SK-N-SH (cell line): ENCODE data around the gene RBMS1. TPM values are rescaled to one million over a fixed set of nuclear protein-coding genes. Genes with fewer than 3 reads are reported as not detected.

ENCODE experiments used
- CTCF ChIA-PET: fragments of 300-600, 350-600 bp; formaldehyde crosslinking; extraction: SDS; loops from one replicate; lab custom pipeline; 2021; lab: Yijun Ruan, JAX
- POLR2A ChIA-PET: fragments of 350-600 bp; sonication (Branson Sonifier 250); formaldehyde crosslinking; extraction: SDS; loops from one replicate; lab custom pipeline; 2020; ENCODE audit warnings: antibody characterized with exemption, inconsistent platforms; lab: Yijun Ruan, JAX
- DNase-seq: peaks from one replicate; pipeline ENCODE4 v3.0.0; 2012
- H2AFZ ChIP-seq: fragments of 200-600 bp; sonication (generic); 2 replicates; pipeline ENCODE4 v1.8.1; 2016; ENCODE audit warnings: antibody characterized with exemption, mild to moderate bottlenecking, low read depth
- H3F3A ChIP-seq: fragments of 200-600 bp; sonication (generic); replicated peaks from 2 replicates; pipeline ENCODE3; 2016; ENCODE audit warnings: antibody characterized with exemption, mild to moderate bottlenecking; ENCODE audit not compliant: insufficient read depth
- H3K27ac ChIP-seq, 2 experiments: fragments of 200-500 bp in 1 of 2; fragments of 200-600 bp in 1 of 2; sonication (Bioruptor generic) in 1 of 2; sonication (generic), shearing (Covaris generic) in 1 of 2; 2 replicates each; pipeline versions ENCODE4 v1.5.1 to v1.6.1; 2014 to 2016; ENCODE audit warnings: low read depth in 2 of 2, inconsistent platforms in 1 of 2, low read length in 1 of 2, mild to moderate bottlenecking in 1 of 2, mixed read lengths in 1 of 2
- H3K27me3 ChIP-seq: fragments of 200-600 bp; sonication (generic), shearing (Covaris generic); 2 replicates; pipeline ENCODE4 v1.6.1; 2016; ENCODE audit warnings: mixed run types; ENCODE audit not compliant: insufficient read depth
- H3K36me3 ChIP-seq, 2 experiments: fragments of 200-500 bp in 1 of 2; fragments of 200-600 bp in 1 of 2; sonication (Bioruptor generic) in 1 of 2; sonication (generic) in 1 of 2; replicated peaks in 1 of 2; 2 replicates each; pipeline versions ENCODE3 to v1.5.1; 2014 to 2016; ENCODE audit warnings: low read length in 1 of 2, mild to moderate bottlenecking in 1 of 2; ENCODE audit not compliant: insufficient read depth in 2 of 2, control insufficient read depth in 1 of 2
- H3K4me1 ChIP-seq, 2 experiments: fragments of 200-500 bp in 1 of 2; fragments of 200-600 bp in 1 of 2; sonication (Bioruptor generic) in 1 of 2; sonication (generic), shearing (Covaris generic) in 1 of 2; 2 replicates each; pipeline versions ENCODE4 v1.5.1 to v1.6.1; 2014 to 2016; ENCODE audit warnings: low read depth in 1 of 2, low read length in 1 of 2, mixed run types in 1 of 2; ENCODE audit not compliant: insufficient read depth in 2 of 2, control insufficient read depth in 1 of 2
- H3K4me2 ChIP-seq: fragments of 200-600 bp; sonication (generic), shearing (Covaris generic); 2 replicates; pipeline ENCODE4 v1.6.1; 2017; ENCODE audit warnings: mixed run types
- H3K4me3 ChIP-seq, 2 experiments: fragments of 200-500 bp in 1 of 2; fragments of 200-600 bp in 1 of 2; sonication (Bioruptor generic) in 1 of 2; sonication (generic), shearing (Covaris generic) in 1 of 2; 2 replicates each; pipeline versions ENCODE4 v1.5.1 to v1.8.1; 2014 to 2016; ENCODE audit warnings: low read depth in 2 of 2, inconsistent platforms in 1 of 2, low read length in 1 of 2, mild to moderate bottlenecking in 1 of 2, mixed read lengths in 1 of 2, moderate library complexity in 1 of 2
- H3K79me2 ChIP-seq: fragments of 200-600 bp; sonication (generic); 2 replicates; pipeline ENCODE4 v1.8.1; 2017; ENCODE audit warnings: mild to moderate bottlenecking; ENCODE audit not compliant: insufficient read depth
- H3K9ac ChIP-seq: fragments of 200-600 bp; sonication (generic); 2 replicates; pipeline ENCODE4 v1.6.1; 2017; ENCODE audit warnings: mixed run types
- H3K9me2 ChIP-seq: fragments of 200-600 bp; sonication (generic); 2 replicates; pipeline ENCODE4 v1.6.1; 2017; ENCODE audit warnings: mixed run types
- H3K9me3 ChIP-seq: fragments of 200-600 bp; sonication (generic); 2 replicates; pipeline ENCODE4 v1.6.1; 2017; ENCODE audit warnings: mixed run types, mild to moderate bottlenecking, moderate library complexity
- H4K20me1 ChIP-seq: fragments of 200-600 bp; sonication (generic); 2 replicates; pipeline ENCODE4 v1.6.1; 2017; ENCODE audit warnings: mild to moderate bottlenecking, mixed run types; ENCODE audit not compliant: insufficient read depth
- ELF1 ChIP-seq: IDR thresholded peaks from 2 replicates; pipeline ENCODE4 v1.4.0; 2012
- EP300 ChIP-seq, 2 experiments: IDR thresholded peaks; 2 replicates each; pipeline versions ENCODE4 v1.4.0 to v1.6.1; 2012; ENCODE audit warnings: borderline replicate concordance in 1 of 2, low read depth in 1 of 2, low read length in 1 of 2
- EZH2phosphoT487 ChIP-seq: fragments of 200-600 bp; sonication (generic); IDR thresholded peaks from 2 replicates; pipeline ENCODE4 v1.6.1; 2017; ENCODE audit warnings: low read depth, mixed run types, mild to moderate bottlenecking, antibody characterized with exemption, moderate library complexity, borderline replicate concordance
- FOSL2 ChIP-seq: IDR thresholded peaks from 2 replicates; pipeline ENCODE4 v1.4.0; 2012; ENCODE audit warnings: low read depth, mild to moderate bottlenecking, moderate library complexity, borderline replicate concordance
- FOXM1 ChIP-seq: IDR thresholded peaks from 2 replicates; pipeline ENCODE4 v1.4.0; 2012; ENCODE audit warnings: low read depth, mild to moderate bottlenecking
- GABPA ChIP-seq: IDR thresholded peaks from 2 replicates; pipeline ENCODE4 v1.4.0; 2012; ENCODE audit warnings: low read depth, mild to moderate bottlenecking
- JUND ChIP-seq: IDR thresholded peaks from 2 replicates; pipeline ENCODE4 v1.4.0; 2012
- MEF2A ChIP-seq: IDR thresholded peaks from 2 replicates; pipeline ENCODE4 v1.4.0; 2012; ENCODE audit warnings: low read depth, borderline replicate concordance
- NFIC ChIP-seq: IDR thresholded peaks from 2 replicates; pipeline ENCODE4 v1.4.0; 2012; ENCODE audit warnings: borderline replicate concordance
- NRF1 ChIP-seq: IDR thresholded peaks from 2 replicates; pipeline ENCODE4 v1.6.1; 2012; ENCODE audit warnings: low read depth, mild to moderate bottlenecking, low read length
- RAD21 ChIP-seq: IDR thresholded peaks from 2 replicates; pipeline ENCODE4 v1.6.1; 2012; ENCODE audit warnings: mild to moderate bottlenecking, low read length
- RCOR1 ChIP-seq: fragments of 150-350 bp; IDR thresholded peaks from 2 replicates; pipeline ENCODE4 v1.6.1; 2017; ENCODE audit warnings: antibody characterized with exemption, low read length
- RFX5 ChIP-seq: IDR thresholded peaks from 2 replicates; pipeline ENCODE4 v1.6.1; 2012; ENCODE audit warnings: mild to moderate bottlenecking, improper control_type of control experiment, low read length
- SIN3A ChIP-seq: IDR thresholded peaks from 2 replicates; pipeline ENCODE4 v1.6.1; 2012; ENCODE audit warnings: low read depth, mild to moderate bottlenecking, low read length, moderate library complexity, borderline replicate concordance
- SMC3 ChIP-seq: IDR thresholded peaks from 2 replicates; pipeline ENCODE4 v1.6.1; 2012; ENCODE audit warnings: low read depth, low read length, improper control_type of control experiment
- TCF12 ChIP-seq: IDR thresholded peaks from 2 replicates; pipeline ENCODE4 v1.4.0; 2012
- YY1 ChIP-seq: IDR thresholded peaks from 2 replicates; pipeline ENCODE4 v1.4.0; 2012; ENCODE audit warnings: low read depth, mild to moderate bottlenecking
- WGBS: methylation state at CpG from one replicate; pipeline ENCODE4 v1.1.6; 2017; ENCODE audit warnings: low lambda C conversion rate; 5-methylcytosine and 5-hydroxymethylcytosine counted together
- polyA plus RNA-seq, 3 experiments: library from polyadenylated mRNA; depleted of rRNA; stranded (reverse); fragments of >200 nt; gene quantifications; 2 replicates each; pipeline ENCODE4 v1.2.3, GENCODE V29; 2012
- TF ChIP-seq, protein P1 (sequence below): IDR thresholded peaks from 2 replicates; pipeline ENCODE4 v1.4.0; 2012; ENCODE audit warnings: low read depth, borderline replicate concordance
- TF ChIP-seq, protein P2 (sequence below): fragments of 200-600 bp; sonication (generic); IDR thresholded peaks from 2 replicates; pipeline ENCODE4 v1.6.1; 2017; ENCODE audit warnings: antibody characterized with exemption, mild to moderate bottlenecking, moderate library complexity
- TF ChIP-seq, protein P3 (sequence below): IDR thresholded peaks from 2 replicates; pipeline ENCODE4 v1.6.1; 2012; ENCODE audit warnings: mild to moderate bottlenecking, low read depth, low read length, moderate library complexity
- TF ChIP-seq, protein P4 (sequence below): fragments of 150-350 bp; IDR thresholded peaks from 2 replicates; pipeline ENCODE4 v1.6.1; 2016; ENCODE audit warnings: mild to moderate bottlenecking, low read depth, low read length
- TF ChIP-seq, protein P5 (sequence below): IDR thresholded peaks from 2 replicates; pipeline ENCODE4; 2012
- TF ChIP-seq, protein P6 (sequence below): IDR thresholded peaks from 2 replicates; pipeline ENCODE4 v1.4.0; 2012; ENCODE audit warnings: low read depth, borderline replicate concordance

Gene RBMS1
- polyA plus RNA-seq, 1 of the 3 experiments (the other 2 are of a cell fraction), result 56.5 TPM

DNA sequence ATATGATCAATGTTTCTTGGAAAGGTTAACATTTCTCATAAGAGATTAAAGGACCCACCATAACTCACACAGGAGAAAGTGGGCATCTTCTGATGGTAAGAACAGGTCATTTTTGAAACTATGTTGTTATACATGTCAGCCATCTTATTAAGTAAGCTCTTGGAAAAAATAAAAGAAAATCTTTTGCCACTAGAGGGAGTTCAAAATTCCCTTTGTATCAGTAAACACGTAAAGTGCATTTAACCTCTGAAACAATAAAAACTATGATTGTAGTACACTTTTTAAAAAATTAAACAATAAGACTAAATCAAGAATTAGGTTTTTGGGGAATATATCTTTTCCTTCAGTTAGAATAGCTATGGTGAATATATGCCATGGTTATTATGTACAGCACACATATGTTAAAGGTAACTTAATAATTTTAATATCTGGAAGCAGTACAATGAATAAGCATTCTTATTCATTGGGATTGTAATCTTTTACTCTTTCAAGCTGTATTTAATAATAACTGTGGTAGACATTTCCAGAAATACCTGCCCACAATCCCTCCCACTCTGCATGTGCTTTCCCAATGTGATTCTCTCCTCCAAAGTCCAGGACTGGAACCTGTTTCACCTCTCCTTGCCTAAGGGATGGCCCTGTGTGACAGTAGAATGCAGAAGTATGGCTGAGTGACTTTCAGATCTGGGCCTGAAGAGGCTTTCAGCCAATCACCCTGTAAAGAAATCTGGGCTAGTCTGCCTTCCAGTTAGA is 64.2 kb downstream of the RBMS1 start:
- no peaks in the 10 kb centered on the region for H3K27me3 ChIP-seq
- H3K9me3 ChIP-seq, result no peaks in the 10 kb centered on the region
- CTCF ChIA-PET, result interaction anchor here (0.6 to 4.9 kb wide), 46 partner anchors 8 to 565 kb away, joined by 3 to 40 read pairs (median 3); partner anchors contain the start of gene RBMS1
- peaks cover 28% of the 10 kb centered on the region for H3F3A ChIP-seq
- H3K4me3 ChIP-seq, result no peak overlapping the region; a peak in 1 of 4 replicates
- no peak overlapping the region for H2AFZ ChIP-seq
- peaks cover 17 to 40% of the 10 kb centered on the region in 2 experiments; a peak in 3 of 4 replicates for H3K4me1 ChIP-seq
- POLR2A ChIA-PET, result interaction anchor here (0.6 kb wide), 1 partner anchor 82 kb away, joined by 4 read pairs; no protein-coding TSS in a partner anchor
- peaks cover 61% of the 10 kb centered on the region for H3K79me2 ChIP-seq
- no peak overlapping the region for H3K9ac ChIP-seq
- H3K27ac ChIP-seq, result peak overlapping the region; percentile 39 to 64
- 47% methylated on average over 1 of the region's 1 CpG for WGBS
- no peak overlapping the region for H3K4me2 ChIP-seq
- H3K36me3 ChIP-seq, result peaks cover 13 to 24% of the 10 kb centered on the region in 2 experiments
- DNase-seq, result no peak
- H3K9me2 ChIP-seq, result no peaks in the 10 kb centered on the region
- no peaks in the 10 kb centered on the region for H4K20me1 ChIP-seq
- TF ChIP-seq JUND, result no peak
- TF ChIP-seq RFX5, result no peak
- TF ChIP-seq, protein P1, sequence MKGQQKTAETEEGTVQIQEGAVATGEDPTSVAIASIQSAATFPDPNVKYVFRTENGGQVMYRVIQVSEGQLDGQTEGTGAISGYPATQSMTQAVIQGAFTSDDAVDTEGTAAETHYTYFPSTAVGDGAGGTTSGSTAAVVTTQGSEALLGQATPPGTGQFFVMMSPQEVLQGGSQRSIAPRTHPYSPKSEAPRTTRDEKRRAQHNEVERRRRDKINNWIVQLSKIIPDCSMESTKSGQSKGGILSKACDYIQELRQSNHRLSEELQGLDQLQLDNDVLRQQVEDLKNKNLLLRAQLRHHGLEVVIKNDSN, result no peak
- no peak for TF ChIP-seq RCOR1
- TF ChIP-seq MEF2A, result no peak
- no peak for TF ChIP-seq ELF1
- TF ChIP-seq FOXM1, result no peak
- TF ChIP-seq NRF1, result no peak
- TF ChIP-seq TCF12, result no peak
- peak; percentile 64 for TF ChIP-seq RAD21
- TF ChIP-seq EZH2phosphoT487, result no peak
- TF ChIP-seq NFIC, result no peak
- no peak for TF ChIP-seq EP300 (IDR thresholded peaks at IDR 0.05; ENCODE audit: borderline replicate concordance in 1 of 2, low read depth in 1 of 2, low read length in 1 of 2)
- TF ChIP-seq SIN3A, result no peak
- TF ChIP-seq, protein P2, sequence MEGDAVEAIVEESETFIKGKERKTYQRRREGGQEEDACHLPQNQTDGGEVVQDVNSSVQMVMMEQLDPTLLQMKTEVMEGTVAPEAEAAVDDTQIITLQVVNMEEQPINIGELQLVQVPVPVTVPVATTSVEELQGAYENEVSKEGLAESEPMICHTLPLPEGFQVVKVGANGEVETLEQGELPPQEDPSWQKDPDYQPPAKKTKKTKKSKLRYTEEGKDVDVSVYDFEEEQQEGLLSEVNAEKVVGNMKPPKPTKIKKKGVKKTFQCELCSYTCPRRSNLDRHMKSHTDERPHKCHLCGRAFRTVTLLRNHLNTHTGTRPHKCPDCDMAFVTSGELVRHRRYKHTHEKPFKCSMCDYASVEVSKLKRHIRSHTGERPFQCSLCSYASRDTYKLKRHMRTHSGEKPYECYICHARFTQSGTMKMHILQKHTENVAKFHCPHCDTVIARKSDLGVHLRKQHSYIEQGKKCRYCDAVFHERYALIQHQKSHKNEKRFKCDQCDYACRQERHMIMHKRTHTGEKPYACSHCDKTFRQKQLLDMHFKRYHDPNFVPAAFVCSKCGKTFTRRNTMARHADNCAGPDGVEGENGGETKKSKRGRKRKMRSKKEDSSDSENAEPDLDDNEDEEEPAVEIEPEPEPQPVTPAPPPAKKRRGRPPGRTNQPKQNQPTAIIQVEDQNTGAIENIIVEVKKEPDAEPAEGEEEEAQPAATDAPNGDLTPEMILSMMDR, result peak; percentile 77
- TF ChIP-seq, protein P3, sequence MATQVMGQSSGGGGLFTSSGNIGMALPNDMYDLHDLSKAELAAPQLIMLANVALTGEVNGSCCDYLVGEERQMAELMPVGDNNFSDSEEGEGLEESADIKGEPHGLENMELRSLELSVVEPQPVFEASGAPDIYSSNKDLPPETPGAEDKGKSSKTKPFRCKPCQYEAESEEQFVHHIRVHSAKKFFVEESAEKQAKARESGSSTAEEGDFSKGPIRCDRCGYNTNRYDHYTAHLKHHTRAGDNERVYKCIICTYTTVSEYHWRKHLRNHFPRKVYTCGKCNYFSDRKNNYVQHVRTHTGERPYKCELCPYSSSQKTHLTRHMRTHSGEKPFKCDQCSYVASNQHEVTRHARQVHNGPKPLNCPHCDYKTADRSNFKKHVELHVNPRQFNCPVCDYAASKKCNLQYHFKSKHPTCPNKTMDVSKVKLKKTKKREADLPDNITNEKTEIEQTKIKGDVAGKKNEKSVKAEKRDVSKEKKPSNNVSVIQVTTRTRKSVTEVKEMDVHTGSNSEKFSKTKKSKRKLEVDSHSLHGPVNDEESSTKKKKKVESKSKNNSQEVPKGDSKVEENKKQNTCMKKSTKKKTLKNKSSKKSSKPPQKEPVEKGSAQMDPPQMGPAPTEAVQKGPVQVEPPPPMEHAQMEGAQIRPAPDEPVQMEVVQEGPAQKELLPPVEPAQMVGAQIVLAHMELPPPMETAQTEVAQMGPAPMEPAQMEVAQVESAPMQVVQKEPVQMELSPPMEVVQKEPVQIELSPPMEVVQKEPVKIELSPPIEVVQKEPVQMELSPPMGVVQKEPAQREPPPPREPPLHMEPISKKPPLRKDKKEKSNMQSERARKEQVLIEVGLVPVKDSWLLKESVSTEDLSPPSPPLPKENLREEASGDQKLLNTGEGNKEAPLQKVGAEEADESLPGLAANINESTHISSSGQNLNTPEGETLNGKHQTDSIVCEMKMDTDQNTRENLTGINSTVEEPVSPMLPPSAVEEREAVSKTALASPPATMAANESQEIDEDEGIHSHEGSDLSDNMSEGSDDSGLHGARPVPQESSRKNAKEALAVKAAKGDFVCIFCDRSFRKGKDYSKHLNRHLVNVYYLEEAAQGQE, result no peak
- peak; percentile 35; the same call in 1 of the 2 replicates for TF ChIP-seq SMC3
- TF ChIP-seq FOSL2, result no peak
- TF ChIP-seq GABPA, result no peak
- TF ChIP-seq YY1, result peak; percentile 63; the same call in 1 of the 2 replicates
- TF ChIP-seq, protein P4, sequence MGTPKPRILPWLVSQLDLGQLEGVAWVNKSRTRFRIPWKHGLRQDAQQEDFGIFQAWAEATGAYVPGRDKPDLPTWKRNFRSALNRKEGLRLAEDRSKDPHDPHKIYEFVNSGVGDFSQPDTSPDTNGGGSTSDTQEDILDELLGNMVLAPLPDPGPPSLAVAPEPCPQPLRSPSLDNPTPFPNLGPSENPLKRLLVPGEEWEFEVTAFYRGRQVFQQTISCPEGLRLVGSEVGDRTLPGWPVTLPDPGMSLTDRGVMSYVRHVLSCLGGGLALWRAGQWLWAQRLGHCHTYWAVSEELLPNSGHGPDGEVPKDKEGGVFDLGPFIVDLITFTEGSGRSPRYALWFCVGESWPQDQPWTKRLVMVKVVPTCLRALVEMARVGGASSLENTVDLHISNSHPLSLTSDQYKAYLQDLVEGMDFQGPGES, result no peak
- TF ChIP-seq, protein P5, sequence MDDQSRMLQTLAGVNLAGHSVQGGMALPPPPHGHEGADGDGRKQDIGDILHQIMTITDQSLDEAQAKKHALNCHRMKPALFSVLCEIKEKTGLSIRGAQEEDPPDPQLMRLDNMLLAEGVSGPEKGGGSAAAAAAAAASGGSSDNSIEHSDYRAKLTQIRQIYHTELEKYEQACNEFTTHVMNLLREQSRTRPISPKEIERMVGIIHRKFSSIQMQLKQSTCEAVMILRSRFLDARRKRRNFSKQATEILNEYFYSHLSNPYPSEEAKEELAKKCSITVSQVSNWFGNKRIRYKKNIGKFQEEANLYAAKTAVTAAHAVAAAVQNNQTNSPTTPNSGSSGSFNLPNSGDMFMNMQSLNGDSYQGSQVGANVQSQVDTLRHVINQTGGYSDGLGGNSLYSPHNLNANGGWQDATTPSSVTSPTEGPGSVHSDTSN, result no peak
- TF ChIP-seq, protein P6, sequence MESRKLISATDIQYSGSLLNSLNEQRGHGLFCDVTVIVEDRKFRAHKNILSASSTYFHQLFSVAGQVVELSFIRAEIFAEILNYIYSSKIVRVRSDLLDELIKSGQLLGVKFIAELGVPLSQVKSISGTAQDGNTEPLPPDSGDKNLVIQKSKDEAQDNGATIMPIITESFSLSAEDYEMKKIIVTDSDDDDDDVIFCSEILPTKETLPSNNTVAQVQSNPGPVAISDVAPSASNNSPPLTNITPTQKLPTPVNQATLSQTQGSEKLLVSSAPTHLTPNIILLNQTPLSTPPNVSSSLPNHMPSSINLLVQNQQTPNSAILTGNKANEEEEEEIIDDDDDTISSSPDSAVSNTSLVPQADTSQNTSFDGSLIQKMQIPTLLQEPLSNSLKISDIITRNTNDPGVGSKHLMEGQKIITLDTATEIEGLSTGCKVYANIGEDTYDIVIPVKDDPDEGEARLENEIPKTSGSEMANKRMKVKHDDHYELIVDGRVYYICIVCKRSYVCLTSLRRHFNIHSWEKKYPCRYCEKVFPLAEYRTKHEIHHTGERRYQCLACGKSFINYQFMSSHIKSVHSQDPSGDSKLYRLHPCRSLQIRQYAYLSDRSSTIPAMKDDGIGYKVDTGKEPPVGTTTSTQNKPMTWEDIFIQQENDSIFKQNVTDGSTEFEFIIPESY, result no peak
